Activated CD4-positive, alpha-beta T cell treated with anti-CD3 and anti-CD28 coated beads, Interleukin-2, amount 50 U/mL, for 24 hours (primary cell): ENCODE measurements around the gene IBTK.
"Not testable (repeated sequence)": the region's sequence is repeated elsewhere in the genome, so short reads cannot be mapped to it uniquely, and the experiment has no call there.

Source experiments
- DNase-seq, 2 donors: peaks; one replicate each; pipeline ENCODE4 v3.0.0-alpha.2; 2020; ENCODE audit warnings: low read depth in 1 of 2, low spot score in 1 of 2

The IBTK gene

DNA sequence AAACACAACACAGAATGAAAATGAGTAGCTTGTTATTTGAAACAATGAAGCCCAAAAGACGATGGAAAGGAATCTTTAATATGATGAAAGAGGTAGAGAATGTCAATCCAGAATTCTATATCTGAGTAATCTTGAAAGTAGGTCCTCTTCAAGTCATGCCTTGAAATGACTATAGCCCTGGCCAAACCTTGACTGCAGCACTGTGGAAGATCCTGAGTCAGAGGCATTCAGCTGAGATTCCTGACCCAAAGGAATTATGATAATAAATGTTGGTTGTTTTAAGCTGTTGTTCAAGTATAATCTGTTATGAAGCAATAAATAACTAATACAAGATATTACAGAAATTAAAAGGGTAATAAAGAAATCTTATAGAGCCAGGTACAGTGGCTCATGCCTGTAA lies 64.8 kb downstream of the IBTK start:
- no peak for DNase-seq

- no peak for DNase-seq
Measured at GRCh38 chr6:82179415-82179814, 68.1 kb downstream of the IBTK start.

- DNase-seq: no peak
Measured at GRCh38 chr6:82178759-82179112, 68.8 kb downstream of the IBTK start.

- DNase-seq: no peak
Measured at GRCh38 chr6:82178077-82178758, 69.3 kb downstream of the IBTK start.

DNA sequence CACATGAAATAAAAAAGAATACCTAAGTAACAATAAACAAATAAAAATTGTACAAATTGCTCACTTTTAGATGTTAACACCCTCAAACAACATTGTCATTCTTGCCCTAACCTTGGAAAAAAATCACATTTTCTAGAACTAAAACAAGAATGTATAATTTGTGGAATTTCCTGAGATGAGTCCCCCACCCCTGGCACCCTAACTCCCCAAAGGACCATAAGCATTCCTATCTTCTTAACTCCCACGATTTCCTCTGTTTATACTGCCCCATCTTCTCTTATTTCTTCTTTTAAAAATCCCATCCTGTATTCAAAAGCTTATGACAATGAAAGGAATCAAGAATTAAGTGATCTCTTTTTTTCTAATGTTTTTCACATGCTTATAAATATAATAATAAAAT lies 70.9 kb downstream of the IBTK start:
- DNase-seq: no peak

GRCh38 chr6:82172594-82172993 lies 75.0 kb downstream of the IBTK start:
- DNase-seq: no peak

DNA sequence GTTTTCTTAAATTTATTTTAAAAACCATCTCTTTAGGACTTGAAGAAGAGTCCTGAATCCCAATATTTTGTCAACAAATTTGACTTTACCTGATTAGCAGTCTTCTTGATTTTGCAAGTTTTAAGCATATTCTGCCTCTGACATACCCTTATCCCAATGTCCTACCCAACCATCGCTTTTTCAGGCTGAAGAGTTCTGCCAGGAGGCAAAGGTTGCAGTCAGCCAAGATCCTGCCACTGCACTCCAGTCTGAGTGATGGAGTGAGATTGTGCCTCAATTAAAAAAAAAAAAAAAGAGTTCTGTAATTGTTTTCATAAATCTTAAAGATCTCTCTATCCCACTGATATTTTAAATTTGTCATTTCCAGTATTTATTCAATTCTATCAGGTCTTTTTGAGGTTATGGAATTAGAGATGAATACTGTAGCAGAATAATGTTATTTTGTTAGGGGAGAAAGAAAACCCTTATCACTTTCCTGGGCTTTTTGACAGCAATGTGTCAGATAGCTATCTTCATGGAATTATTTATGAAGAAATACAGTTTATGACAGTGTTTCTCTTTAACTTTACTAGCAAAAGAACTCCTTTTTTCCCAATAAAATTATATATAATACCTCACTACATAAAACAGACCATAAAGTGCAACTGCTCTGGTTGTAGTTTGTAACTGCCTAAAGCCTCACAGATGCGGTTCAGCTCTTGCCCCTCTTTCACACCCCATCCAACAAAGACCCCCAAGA lies 78.2 kb downstream of the IBTK start:
- no peak for DNase-seq

- DNase-seq: no peak
Measured at GRCh38 chr6:82166493-82166892, 81.1 kb downstream of the IBTK start.

GRCh38 chr6:82160255-82160990 lies 87.1 kb downstream of the IBTK start:
- DNase-seq: no peak

DNA sequence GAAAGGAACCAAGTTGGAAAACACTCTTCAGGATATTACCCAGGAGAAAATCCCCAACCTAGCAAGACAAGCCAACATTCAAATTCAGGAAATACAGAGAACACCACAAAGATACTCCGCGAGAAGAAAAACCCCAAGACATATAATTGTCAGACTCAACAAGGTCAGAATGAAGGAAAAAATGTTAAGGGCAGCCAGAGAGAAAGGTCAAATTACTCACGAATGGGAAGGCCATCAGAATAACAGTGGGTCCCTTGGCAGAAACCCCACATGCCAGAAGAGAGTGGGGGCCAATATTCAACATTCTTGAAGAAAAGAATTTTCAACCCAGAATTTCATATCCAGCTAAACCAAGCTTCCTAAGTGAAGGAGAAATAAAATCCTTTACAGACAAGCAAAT lies 94.8 kb downstream of the IBTK start:
- DNase-seq: not testable (repeated sequence)

DNA sequence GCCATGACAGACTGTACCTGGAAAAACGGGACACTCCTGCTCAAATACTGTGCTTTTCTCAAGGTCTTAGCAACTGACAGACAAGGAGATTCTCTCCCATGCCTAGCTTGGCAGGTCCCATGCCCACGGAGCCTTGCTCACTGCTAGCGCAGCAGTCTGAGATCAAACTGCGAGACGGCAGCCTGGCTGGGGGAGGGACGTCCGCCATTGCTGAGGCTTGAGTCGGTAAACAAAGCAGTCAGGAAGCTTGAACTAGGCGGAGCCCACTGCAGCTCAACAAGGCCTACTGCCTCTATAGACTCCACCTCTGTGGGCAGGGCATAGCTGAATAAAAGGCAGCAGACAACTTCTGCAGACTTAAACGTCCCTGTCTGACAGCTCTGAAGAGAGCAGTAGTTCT lies 96.4 kb downstream of the IBTK start:
- DNase-seq: not testable (repeated sequence)

GRCh38 chr6:82145926-82146452 lies 101.6 kb downstream of the IBTK start:
- DNase-seq: no peak

GRCh38 chr6:82144852-82145340 lies 102.6 kb downstream of the IBTK start:
- no peak for DNase-seq

GRCh38 chr6:82144007-82144851 lies 103.3 kb downstream of the IBTK start:
- no peak for DNase-seq

DNA sequence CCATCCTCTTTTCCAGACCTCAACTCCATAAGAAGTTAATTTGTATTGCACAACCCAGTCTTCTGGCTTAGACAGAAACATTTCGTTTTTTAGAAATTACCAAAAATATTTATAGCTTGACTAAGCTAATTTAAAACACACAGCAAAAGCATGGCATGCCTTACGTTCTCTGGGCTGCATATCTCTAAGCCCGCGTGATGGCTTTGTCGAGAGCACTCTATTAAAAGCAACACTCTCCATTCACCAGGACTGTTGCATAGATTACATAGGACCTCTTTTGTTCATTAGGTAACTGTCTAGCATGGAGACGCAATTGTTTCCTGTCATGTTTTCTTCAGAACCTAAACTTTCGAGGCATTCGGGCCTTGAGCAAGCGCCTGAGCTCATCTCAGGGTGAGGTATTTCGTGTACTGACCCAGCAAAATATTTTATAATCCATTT lies 104.5 kb downstream of the IBTK start:
- DNase-seq: no peak

DNA sequence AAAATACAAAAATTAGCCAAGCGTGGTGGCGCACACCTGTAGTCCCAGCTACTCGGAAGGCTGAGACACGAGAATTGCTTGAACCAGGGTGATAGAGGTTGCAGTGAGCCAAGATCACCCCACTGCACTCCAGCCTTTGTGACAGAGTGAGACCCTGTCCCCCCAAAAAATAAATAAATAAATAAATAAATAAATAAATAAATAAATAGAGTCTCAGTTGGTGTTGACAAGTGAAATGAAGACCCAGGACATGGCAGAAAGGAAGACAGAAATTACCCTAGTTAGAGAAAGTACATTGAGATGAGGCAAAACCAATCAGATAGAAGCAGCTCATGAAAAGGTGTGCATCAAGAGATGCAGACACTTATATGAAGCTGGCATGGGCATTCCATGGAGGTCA lies 105.0 kb downstream of the IBTK start:
- DNase-seq: no peak

DNA sequence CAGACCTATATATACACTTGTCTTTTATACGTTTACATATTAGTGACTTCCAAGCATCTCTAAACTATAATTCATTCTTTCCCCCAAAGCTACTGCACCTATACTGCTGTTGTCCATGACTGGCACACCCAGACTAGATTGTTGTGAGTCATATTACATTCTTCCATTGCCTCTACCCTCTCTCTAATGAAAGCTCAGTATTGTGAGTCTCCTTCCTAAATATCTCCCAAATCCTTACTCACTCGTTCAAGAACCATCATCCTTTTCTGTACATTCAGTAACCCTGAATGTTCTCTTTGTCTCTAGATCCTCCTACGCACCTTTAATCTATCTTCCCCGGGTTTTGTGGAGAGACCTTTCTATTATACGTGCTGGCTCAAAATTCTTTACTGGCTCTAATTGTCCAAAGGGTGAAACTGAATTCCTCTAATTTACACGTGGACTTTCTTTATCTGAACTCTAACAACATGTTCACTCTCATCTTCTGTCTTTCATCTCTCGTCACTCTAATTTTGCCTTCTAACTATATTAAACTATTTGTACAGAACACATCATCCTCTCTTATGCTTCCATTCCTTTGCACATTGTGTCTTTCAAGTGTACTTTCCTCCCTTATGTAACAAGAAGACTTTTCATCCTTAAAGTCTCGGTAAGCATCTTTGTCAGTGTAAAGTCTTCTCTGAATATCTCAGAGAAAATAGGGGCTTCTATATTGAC lies 109.3 kb downstream of the IBTK start:
- DNase-seq: no peak

DNA sequence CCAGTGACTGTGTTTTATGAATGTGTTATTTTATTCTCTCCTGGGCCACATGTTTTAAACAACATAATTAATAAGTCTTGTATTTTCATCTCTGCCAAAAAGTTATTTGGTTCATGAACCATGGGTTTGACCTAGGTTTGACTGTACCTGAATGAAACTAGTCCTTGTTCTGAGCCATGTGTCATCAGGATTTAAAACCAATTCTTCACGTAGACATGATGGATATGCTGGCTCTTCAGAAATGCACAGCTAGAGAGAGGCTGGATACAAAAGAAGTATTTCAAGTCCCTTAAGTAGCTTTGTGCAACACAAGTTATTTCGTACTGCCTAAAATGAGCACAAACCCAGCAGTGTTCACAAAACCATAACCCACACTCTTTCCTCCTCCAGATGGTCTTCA lies 116.1 kb downstream of the IBTK start:
- no peak for DNase-seq

- DNase-seq: no peak
Measured at GRCh38 chr6:82129797-82130196, 117.7 kb downstream of the IBTK start.

- not testable (repeated sequence) for DNase-seq
Measured at GRCh38 chr6:82128973-82129372, 118.6 kb downstream of the IBTK start.
